Smooth muscle cell (in vitro differentiated cells): ENCODE measurements around the gene MTMR8. TPM values are rescaled to one million over a fixed set of nuclear protein-coding genes. Genes with fewer than 3 reads are reported as not detected.

Experiments
- DNase-seq: peaks from one replicate; lab custom pipeline; 2025; ENCODE audit not compliant: unreplicated experiment; lab: John Stamatoyannopoulos, UW
- H2AFZ ChIP-seq: fragments of 200-600 bp; sonication (generic); 2 replicates; pipeline ENCODE4 v1.6.0; 2016; ENCODE audit warnings: antibody characterized with exemption, low read depth, mild to moderate bottlenecking
- H3F3A ChIP-seq: fragments of 200-600 bp; sonication (generic); 2 replicates; pipeline ENCODE4 v1.6.0; 2017; ENCODE audit warnings: antibody characterized with exemption, low read depth
- H3K27ac ChIP-seq: fragments of 200-600 bp; sonication (generic); 2 replicates; pipeline ENCODE4 v1.5.1; 2016; ENCODE audit warnings: low read depth, mild to moderate bottlenecking
- H3K27me3 ChIP-seq: fragments of 200-600 bp; sonication (generic); 2 replicates; pipeline ENCODE4 v1.6.1; 2016; ENCODE audit warnings: low read depth, mild to moderate bottlenecking
- H3K36me3 ChIP-seq: fragments of 200-600 bp; sonication (generic); 2 replicates; pipeline ENCODE4 v1.5.1; 2016; ENCODE audit warnings: low read depth
- H3K4me1 ChIP-seq: fragments of 200-600 bp; sonication (generic); 2 replicates; pipeline ENCODE4 v1.5.1; 2016; ENCODE audit warnings: low read depth
- H3K4me2 ChIP-seq: fragments of 200-600 bp; sonication (generic); 2 replicates; pipeline ENCODE4 v1.6.0; 2016; ENCODE audit warnings: mild to moderate bottlenecking
- H3K4me3 ChIP-seq: fragments of 200-600 bp; sonication (generic); 2 replicates; pipeline ENCODE4 v1.5.1; 2016; ENCODE audit warnings: mild to moderate bottlenecking
- H3K79me2 ChIP-seq: fragments of 200-600 bp; sonication (generic); 2 replicates; pipeline ENCODE4 v1.6.0; 2016; ENCODE audit warnings: low read depth, mild to moderate bottlenecking
- H3K9ac ChIP-seq: fragments of 200-600 bp; sonication (generic); 2 replicates; pipeline ENCODE4 v1.6.0; 2016; ENCODE audit warnings: low read depth
- H3K9me3 ChIP-seq: fragments of 200-600 bp; sonication (generic); replicated peaks from 2 replicates; pipeline ENCODE4 v1.5.1; 2016; ENCODE audit warnings: low read depth
- H4K20me1 ChIP-seq: fragments of 200-600 bp; sonication (generic); 2 replicates; pipeline ENCODE4 v1.6.0; 2016; ENCODE audit warnings: low read depth
- WGBS: methylation state at CpG from one replicate; pipeline ENCODE4 v1.1.7; 2016; ENCODE audit warnings: low lambda C conversion rate; 5-methylcytosine and 5-hydroxymethylcytosine counted together
- polyA plus RNA-seq: library from polyadenylated mRNA; unstranded; fragments of >200 nt; fragmentation: Nextera tagmentation; extraction: Ambion mirVana; gene quantifications from 2 replicates; pipeline ENCODE4 v1.2.1, GENCODE V29; 2016
- total RNA-seq: library from RNA; depleted of rRNA; stranded (reverse); fragments of >200 nt; gene quantifications from 2 replicates; pipeline ENCODE4 v1.2.3, GENCODE V29; 2014
- TF ChIP-seq, protein P1 (sequence below): fragments of 200-600 bp; sonication (generic); IDR thresholded peaks from 2 replicates; pipeline ENCODE4 v1.5.1; 2017; ENCODE audit warnings: borderline replicate concordance, mild to moderate bottlenecking, antibody characterized with exemption; ENCODE audit not compliant: insufficient read depth, poor library complexity, severe bottlenecking

Gene MTMR8
- total and polyA plus RNA-seq, 2 experiments from 2014 or later, result 0.43 to 0.58 TPM

DNA sequence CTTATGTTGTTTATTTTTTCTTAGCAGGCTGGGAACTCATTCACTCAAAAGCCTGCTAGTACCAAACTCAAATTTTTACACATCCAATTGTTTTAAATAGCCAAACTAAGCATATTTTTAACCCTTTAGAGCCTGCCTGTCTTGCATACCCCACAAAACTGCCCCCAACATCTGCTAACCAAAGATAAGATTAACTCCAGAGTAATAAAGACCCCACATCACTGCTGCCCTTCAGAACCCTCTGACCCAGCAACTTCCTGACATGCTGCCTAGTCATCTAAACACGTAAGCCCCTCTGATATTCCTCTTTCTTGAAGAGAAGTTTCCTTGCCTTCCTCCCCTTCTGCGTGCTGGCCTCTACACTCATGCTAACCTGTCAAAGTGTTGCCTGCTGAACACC is 104.1 kb downstream of the MTMR8 start:
- DNase-seq, result no peak
- Histone ChIP-seq H4K20me1 (no peaks in the 10 kb centered on the region), H3F3A (no peaks in the 10 kb centered on the region), H3K4me1 (no peaks in the 10 kb centered on the region), H3K9me3 (no peaks in the 10 kb centered on the region), H3K27me3 (no peaks in the 10 kb centered on the region), H3K79me2 (no peaks in the 10 kb centered on the region), H2AFZ (no peak overlapping the region), H3K9ac (no peak overlapping the region), H3K4me3 (no peak overlapping the region), H3K4me2 (no peak overlapping the region), H3K27ac (no peak overlapping the region), H3K36me3 (no peaks in the 10 kb centered on the region)
- TF ChIP-seq, protein P1, sequence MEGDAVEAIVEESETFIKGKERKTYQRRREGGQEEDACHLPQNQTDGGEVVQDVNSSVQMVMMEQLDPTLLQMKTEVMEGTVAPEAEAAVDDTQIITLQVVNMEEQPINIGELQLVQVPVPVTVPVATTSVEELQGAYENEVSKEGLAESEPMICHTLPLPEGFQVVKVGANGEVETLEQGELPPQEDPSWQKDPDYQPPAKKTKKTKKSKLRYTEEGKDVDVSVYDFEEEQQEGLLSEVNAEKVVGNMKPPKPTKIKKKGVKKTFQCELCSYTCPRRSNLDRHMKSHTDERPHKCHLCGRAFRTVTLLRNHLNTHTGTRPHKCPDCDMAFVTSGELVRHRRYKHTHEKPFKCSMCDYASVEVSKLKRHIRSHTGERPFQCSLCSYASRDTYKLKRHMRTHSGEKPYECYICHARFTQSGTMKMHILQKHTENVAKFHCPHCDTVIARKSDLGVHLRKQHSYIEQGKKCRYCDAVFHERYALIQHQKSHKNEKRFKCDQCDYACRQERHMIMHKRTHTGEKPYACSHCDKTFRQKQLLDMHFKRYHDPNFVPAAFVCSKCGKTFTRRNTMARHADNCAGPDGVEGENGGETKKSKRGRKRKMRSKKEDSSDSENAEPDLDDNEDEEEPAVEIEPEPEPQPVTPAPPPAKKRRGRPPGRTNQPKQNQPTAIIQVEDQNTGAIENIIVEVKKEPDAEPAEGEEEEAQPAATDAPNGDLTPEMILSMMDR, result no peak
- 57% methylated on average over 2 of the region's 2 CpGs for WGBS

DNA sequence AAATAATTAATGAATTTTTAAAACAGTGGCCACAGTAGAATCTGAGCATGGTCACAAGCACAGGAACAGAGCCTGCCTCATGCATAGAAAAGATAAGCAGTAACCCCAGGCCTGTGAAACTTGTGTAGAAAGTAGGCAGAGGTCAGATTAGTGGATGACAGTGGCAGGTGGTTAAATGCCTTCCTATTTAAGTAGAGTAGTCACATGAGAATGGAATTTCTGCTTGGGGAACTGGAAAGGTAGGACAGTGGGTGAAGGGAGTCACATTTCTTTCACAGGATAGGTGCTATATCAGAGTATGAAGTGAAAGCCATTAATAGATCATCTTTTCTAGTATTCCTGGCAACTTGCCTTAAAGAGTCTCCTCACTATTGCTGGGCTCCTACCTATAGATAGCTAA is 130.0 kb downstream of the MTMR8 start:
- H3K36me3 ChIP-seq, result no peaks in the 10 kb centered on the region

DNA sequence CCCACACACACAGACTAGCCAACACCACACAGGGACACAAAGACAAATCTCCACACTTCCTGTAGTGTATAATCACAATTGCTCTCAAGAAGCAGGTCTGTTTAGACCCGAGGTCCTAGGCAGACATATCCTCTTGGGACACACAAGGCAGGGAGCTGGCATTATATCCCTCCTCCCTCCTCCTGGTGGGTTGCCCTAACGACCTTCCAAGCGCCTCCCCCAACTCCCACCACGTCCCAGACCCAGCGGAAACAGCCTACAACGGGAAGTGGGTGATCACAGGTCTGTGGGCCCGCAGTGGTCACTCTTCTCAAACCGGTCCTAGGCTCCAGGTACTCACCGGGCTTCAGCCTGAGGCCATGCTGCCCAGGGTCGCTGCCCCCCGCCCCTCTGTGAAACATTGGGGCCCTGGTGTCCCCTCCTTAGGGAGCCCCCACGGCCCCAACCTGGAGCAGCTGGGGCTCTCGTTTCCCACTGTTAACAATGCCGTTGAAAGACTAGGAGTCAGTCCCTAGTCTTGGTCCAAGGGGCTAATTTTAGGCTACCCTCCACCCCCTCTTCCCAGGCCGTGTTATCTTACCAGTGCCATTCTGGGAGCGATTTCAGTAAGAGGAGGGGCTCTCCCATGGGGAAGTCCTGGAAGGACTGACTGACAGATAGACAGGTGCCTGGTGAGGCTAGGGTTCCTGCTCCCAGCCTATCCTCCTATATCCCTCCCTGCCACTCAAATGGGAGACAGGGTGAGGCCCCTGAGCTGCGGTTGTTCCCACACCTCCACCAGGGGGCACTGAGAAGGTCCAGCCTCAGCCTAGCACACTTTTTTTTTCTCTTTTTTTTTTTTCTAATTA is 164.9 kb downstream of the MTMR8 start, which contains the start of gene ASB12:
Gene ASB12, minus strand, starts transcription at position 485 of the 848 bp plus-strand sequence. CDS start 4,957 bp downstream, outside the sequence.
- H4K20me1 ChIP-seq, result no peaks in the 10 kb centered on the region
- H3K9ac ChIP-seq, result no peak within 1 kb of the TSS
- no peak within 1 kb of the TSS for H3K27ac ChIP-seq
- H3K9me3 ChIP-seq, result peaks cover 4% of the 10 kb centered on the region
- H3K4me3 ChIP-seq, result no peak within 1 kb of the TSS
- H2AFZ ChIP-seq, result no peak within 1 kb of the TSS
- H3K36me3 ChIP-seq, result no peaks in the 10 kb centered on the region
- H3F3A ChIP-seq, result no peaks in the 10 kb centered on the region
- 77% methylated on average over 15 of the region's 17 CpGs for WGBS
- no peaks in the 10 kb centered on the region for H3K27me3 ChIP-seq
- no peak for DNase-seq
- H3K79me2 ChIP-seq, result no peaks in the 10 kb centered on the region
- H3K4me1 ChIP-seq, result no peaks in the 10 kb centered on the region
- H3K4me2 ChIP-seq, result no peak within 1 kb of the TSS
- TF ChIP-seq, protein P1, result no peak

More for the DNA sequence above, 130.0 kb downstream of the MTMR8 start:
- H3K9me3 ChIP-seq, result no peaks in the 10 kb centered on the region
- no peak for DNase-seq
- H3K79me2 ChIP-seq, result no peaks in the 10 kb centered on the region
- no peaks in the 10 kb centered on the region for H4K20me1 ChIP-seq
- no peak overlapping the region for H3K27ac ChIP-seq
- no peaks in the 10 kb centered on the region for H3F3A ChIP-seq
- H2AFZ ChIP-seq, result no peak overlapping the region
- TF ChIP-seq, protein P1, result no peak
- no peaks in the 10 kb centered on the region for H3K27me3 ChIP-seq
- no peak overlapping the region for H3K9ac ChIP-seq
- no peak overlapping the region for H3K4me3 ChIP-seq
- no peaks in the 10 kb centered on the region for H3K4me1 ChIP-seq
- no peak overlapping the region for H3K4me2 ChIP-seq

DNA sequence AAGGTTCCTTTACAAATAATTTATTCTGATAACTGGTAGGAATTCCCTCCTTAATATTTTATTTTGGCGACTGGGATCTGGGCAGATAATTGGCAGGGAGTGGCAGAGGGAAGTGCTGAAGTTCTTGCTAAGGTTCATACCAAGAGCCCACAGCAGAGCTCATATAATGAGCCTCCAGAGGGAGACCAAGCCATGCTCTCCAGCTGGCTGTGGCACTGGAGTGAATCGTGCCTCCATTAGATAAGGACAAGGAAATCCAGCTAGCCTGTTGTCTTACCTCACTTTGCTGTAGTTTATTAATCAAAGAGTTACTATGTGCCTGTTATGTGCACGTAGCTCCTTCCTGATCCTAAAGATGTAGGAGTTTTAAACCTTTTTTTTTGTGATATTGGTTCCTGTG is 166.1 kb downstream of the MTMR8 start:
- TF ChIP-seq, protein P1, result no peak
- Histone ChIP-seq H3K79me2 (no peaks in the 10 kb centered on the region), H3F3A (no peaks in the 10 kb centered on the region), H3K27me3 (no peaks in the 10 kb centered on the region), H3K27ac (no peak overlapping the region), H3K9me3 (no peaks in the 10 kb centered on the region), H3K9ac (no peak overlapping the region), H3K4me3 (no peak overlapping the region), H3K4me1 (no peaks in the 10 kb centered on the region), H3K36me3 (no peaks in the 10 kb centered on the region), H2AFZ (no peak overlapping the region), H4K20me1 (no peaks in the 10 kb centered on the region), H3K4me2 (no peak overlapping the region)
- DNase-seq, result no peak
- 39% methylated on average over 3 of the region's 3 CpGs for WGBS
